Stimulated activated CD4-positive, alpha-beta T cell treated with anti-CD3 and anti-CD28 coated beads, Interleukin-1b, Interleukin-23, amount 100 ng/mL, for 1 hour (primary cell): Measurements from ENCODE around the gene ARRDC1.

Experiments used
- DNase-seq, 2 donors: peaks; one replicate each; pipeline ENCODE4 v3.0.0-alpha.2; 2020; ENCODE audit warnings: low read depth in 2 of 2

ARRDC1 gene

DNA sequence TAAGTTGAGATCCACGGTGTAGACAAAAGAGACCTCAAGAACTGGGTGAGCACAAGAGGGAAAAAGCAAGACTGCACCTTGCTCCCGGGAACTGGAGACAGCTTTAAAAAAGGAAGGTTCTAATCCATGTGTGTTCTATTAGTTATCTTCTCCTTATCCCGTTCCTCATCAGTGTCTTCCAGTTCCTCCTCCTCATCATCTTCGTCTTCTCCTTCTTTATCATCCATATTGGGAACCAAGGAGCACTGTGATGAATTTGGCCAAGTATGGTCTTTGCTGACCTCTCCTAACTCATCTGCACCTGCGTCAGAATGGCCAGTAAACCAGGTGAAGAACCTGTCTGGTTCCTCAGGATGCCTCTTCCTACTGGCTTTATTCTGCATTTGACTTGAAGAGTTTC is 35.4 kb downstream of the ARRDC1 start:
- DNase-seq: no peak

DNA sequence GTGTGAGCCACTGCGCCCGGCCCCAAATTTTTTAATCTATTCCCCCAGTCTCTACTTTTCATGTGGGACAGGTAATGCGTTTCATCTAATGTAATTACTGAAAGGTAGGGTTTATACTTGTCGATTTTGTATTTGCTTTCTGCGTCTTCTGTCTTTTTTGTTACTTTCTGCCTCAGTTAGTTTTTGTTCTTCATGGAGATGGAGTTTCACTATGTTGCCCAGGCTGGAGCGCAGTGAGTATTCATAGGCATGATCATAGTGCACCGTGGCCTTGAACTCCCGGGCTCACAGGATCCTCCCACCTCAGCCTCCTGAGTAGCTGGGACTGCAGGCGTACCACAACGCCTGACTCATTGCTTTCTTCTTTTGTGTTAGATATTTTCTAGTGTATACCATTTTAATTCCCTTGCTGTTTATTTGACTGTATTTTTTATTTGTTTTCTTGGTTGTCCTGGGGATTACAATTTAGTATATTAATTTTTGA is 36.7 kb downstream of the ARRDC1 start:
- no peak for DNase-seq

DNA sequence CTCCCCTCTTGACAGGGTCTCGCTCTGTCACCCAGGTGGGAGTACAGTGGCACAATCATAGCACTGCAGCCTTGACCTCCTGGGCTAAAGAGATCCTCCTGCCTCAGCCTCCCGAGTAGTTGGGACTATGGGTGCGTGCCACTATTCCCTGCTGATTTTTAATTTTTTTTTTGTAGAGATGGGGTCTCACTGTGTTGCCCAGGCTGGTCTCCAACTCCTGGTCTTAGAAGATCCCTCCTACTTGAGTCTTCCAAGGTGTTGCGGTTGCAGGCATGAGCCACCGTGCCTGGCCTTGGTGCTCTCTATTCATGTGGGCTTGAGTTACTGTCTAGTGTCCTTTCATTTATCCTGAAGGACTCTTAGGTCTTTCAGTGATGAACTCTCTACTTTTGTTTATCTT is 37.4 kb downstream of the ARRDC1 start:
- DNase-seq: no peak

DNA sequence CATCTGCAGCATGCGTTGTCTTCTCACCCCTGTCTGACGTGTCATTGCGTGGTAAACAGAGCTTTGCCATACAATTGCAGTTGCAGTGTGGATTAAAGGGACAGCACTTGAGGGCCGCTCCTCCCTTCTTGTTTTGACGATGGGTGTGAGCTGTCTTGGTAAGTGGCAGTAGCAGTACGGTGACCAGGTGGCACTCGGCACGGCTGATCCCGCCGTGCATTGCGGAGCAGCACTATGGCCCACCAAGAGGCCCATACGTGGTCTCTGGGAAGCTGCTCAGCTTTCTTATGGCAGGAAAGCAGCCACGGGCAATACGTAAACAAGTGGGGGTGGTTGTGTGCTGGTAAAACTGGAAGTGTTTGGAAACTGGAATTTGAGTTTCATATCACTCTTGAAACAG is 38.4 kb downstream of the ARRDC1 start:
- no peak for DNase-seq

DNA sequence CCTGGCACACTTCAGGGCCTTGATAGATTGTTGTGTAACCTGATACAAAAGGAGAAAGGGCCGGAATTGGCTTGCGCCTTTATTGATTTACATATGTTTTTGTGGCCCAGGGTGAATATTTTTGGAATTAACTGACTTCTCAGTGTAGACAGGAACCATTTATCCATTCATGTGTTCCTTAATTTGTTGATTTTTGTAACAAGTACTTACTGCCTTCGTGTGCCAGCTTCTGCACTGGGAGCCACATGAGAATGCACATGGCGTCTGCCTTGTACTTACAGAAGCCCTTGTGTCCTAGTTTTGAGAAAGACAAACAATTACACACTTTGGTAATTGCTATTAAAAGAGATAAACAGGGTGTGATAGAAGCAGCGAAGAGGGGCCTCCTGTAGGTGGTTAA is 39.7 kb downstream of the ARRDC1 start:
- no peak for DNase-seq

DNA sequence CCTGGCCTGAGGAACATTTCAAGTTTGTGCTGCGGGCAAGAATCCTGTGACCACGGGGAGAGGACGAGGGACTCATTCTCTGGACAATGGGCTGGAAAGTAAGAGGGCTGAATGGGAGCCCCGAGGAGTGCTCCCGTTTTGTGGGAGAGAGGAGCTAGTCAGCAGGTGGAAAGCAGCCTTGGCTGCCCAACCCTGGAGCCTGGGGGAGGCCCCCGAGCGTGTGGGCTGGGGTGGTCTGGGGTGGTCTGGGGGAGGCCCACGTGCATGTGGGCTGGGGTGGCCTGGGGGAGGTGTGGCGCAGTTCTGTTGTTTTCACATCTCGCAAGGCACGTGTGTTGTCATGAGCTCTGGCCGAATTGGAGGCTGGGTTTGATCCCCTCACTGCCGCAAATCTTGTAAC is 40.9 kb downstream of the ARRDC1 start:
- DNase-seq: no peak

DNA sequence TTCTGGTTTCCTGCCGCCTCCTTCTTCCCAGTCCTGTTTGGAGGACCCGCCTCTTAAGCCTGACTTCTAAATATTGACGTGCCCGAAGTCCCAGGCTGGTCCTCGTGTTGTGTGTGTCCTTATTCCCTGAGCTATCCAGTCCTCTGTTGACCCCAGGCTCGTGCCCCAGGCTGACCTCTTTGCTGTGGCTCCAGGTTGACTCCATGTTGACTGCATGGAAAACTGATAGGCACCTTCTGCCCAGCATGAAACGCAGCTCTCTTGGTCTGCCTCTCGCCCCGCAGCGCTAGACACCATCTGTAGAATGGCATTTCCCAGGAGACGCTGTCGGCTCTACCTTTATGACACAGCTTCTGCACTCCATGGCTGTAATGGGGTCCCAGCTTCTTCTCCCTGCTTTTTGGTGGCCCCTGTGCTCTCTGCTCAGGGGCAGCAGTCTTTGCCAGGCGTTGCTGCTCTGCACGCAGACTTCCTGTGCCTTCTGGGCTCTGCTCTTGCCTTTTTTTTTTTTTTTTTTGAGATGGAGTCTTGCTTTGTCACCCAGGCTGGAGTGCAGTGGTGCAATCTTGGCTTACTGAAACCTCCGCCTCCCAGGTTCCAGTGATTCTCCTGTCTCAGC is 41.7 kb downstream of the ARRDC1 start:
- DNase-seq: no peak

DNA sequence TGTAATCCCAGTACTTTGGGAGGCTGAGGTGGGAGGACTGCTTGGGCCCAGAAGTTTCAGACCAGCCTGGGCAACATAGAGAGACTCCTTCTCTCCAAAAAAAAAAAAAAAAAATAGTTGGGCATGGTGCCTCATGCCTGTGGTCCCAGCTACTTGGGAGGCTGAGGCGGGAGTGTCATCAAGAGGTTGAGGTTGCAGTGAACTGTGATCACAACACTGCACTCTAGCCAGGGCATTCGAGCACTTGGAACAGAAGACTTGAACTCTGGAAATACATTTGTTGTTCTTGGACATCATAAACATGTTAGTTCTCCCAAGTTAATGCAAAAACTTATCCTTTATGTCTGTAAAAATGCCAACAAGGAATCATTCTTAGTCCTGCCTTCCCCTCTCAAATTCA is 42.9 kb downstream of the ARRDC1 start:
- no peak for DNase-seq

DNA sequence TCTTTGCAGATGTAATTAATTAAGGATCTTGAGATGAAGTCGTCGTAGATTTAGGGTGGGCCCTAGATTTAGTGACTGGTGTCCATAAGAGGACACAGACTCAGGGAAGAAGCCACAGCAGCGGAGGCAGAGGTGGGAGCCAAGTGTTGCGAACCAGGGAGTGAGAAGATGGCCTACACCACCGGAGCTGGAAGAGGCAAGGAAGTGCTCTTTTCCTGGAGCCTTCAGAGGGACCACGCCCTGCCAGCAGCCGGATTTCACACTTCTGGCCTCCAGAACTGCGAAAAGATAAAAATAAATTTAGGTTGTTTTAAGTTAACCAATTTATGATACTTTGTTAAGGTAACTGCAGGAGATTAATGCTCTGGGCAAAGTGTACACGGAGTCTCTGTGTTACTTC is 44.1 kb downstream of the ARRDC1 start:
- DNase-seq: no peak

DNA sequence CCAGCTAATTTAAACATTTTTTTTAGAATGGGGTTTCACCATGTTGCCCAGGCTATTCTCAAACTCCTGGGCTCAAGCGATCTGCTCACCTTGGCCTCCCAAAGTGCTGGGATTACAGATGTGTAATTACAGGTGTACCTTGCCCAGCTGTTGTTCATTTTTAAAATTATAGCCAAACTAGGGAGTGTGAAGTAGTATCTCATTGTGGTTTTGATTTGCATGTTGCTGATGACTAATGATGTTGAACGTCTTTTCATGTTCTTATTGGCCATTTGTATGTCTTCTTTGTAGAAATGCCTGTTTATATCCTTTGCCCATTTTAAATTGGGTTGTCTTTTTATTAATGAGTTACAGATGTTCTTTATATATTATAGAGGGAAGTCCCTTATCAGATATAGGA is 44.8 kb downstream of the ARRDC1 start:
- DNase-seq: no peak

DNA sequence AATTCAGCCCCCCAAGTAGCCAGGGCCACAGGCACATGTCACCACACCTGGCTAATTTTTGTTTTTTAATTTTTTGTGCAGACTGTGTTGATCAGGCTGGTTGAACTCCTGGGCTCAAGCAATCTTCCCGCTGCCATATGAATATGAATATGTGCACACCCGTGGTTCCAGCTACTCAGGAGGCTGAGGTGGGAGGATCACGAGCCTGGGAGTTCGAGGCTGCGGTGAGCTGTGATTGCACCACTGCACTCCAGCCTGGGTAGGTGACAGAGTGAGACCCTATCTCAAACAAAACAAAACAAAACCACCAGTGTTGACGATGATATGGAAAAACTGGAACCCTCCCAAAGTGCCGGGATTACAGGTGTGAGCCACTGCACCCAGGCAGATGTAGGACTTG is 45.3 kb downstream of the ARRDC1 start:
- no peak for DNase-seq

DNA sequence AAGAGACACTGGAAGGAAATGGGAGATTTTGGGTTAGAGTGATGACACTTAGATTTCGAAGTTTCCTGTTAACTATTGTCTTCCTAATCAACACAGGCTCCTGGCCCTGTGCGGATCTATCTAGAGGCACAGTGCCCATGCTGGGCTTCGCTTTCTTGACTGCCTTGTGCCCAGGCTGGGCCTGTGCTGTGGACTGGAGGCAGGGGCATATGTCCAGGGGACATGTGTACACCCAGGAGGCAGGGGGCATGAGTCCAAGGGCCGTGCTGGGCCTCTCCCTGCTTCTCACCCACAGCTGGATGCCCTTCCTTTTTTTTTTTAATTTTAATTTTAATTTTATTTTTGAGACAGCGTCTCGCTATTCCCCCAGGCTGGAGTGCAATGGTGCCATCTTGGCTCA is 50.9 kb downstream of the ARRDC1 start:
- no peak for DNase-seq

DNA sequence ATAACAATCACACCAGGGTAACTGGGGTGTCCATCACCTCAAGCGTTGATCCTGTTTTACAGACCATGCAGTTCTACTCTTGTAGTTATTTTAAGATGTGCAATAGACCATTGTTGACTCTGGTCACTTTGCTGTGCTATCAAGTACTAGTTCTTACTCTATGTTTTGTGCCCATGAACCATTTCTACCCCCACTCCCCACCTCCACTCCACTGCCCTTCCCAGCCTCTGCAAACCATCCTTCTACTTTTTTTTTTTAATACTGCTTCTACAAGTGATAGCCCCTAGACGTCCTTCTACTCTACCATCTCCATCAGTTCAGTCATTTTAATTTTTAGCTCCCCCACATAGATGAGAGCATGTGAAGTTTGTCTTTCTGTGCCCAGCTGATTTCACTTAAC is 52.1 kb downstream of the ARRDC1 start:
- DNase-seq: no peak

DNA sequence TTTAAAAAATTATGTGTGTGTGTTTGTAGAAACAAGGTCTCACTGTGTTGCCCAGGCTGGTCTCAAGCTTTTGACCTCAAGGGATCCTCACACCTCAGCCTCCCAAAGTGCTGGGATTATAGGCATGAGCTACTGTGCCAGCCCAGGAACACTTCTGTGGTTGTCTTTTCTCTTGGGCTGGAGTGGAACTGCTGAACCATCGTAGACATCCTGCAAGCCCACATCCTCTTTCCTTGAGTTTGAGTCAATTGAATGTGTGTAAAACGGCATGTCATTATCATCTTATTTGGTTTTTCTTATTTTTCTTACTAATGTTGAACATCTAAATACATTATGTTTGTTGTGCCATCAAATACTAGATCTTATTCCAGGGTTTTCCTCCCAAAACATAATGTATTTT is 53.3 kb downstream of the ARRDC1 start:
- DNase-seq: no peak

DNA sequence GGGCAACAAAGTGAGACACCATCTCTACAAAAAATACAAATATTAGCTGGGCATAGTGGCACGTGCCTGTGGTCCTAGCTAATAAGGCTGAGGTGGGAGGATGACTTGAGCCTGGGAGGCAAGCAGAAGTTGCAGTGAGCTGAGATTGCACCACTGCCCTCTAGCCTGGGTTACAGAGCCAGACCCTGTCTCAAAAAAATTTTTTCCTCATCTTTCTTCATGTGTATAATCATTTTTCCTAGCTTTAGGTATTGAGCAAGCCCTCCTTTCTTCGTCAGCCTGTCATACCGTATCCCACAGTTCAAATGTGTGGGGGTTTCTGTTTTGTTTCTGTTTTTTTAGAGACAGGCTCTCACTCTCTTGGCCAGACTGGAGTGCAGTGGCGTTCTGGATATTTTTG is 54.7 kb downstream of the ARRDC1 start:
- DNase-seq: no peak

DNA sequence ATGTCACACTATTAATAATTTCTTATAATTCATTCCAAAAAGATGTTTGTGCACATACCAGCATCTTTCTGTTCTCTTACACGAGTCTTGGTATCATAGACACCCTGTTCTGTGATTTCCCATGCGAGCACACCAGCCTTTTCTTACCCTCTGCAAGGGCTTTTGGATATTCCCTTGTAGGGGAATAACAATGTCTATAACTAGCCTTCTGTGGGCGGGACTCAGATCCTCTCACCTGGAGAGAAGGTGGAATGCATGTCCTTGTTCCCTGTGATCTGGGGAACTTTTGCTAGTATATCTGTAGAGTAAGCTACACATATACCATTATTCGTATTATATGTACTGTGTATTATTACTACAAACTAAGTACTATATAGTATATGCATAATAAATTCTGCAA is 58.1 kb downstream of the ARRDC1 start:
- no peak for DNase-seq

DNA sequence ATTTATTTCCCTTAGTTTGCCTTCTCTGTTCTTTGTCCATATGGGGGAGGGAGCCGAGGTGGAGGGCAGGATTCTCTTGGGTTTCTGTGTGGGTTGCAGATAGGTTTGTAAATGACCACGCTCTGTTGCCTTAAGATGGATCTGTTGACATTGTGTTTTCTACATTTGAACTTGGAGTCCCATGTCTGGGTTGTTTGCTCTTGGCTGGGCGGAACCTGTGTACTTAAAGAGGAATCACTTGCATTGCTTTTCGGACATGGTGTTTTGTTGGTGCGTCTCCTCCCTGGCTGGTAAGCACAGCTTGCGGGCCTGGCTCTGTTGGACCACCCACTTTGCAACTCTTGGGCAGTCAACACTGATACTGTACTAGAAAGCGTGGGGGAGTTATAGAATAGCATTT is 59.2 kb downstream of the ARRDC1 start:
- no peak for DNase-seq
